ENCODE data around the gene SIK2.

GRCh38 chr11:111703576-111703975 is 101.3 kb downstream of the SIK2 start:
- TF ChIP-seq CTCF (IDR thresholded peaks at IDR 0.05) (no peak), POLR2A (IDR thresholded peaks at IDR 0.05) (no peak)
